Measurements from ENCODE around the gene SHLD2. TPM values are rescaled to one million over a fixed set of nuclear protein-coding genes. Genes with fewer than 3 reads are reported as not detected.
A peak's percentile ranks its signal among the peaks of the same experiment; 100 is the strongest.
"Not testable (repeated sequence)": the region's sequence is repeated elsewhere in the genome, so short reads cannot be mapped to it uniquely, and the experiment has no call there.

The SHLD2 gene
- total and polyA plus RNA-seq, 8 donors, result 24.9 to 34.4 (median 30.9) TPM

- Histone ChIP-seq H3K27ac (no peak overlapping the region), H3K36me3 (peaks cover 0 to 97% of the 10 kb centered on the region in 2 donors), H3K4me1 (no peaks in the 10 kb centered on the region), H3K9me3 (no peaks in the 10 kb centered on the region), H3K4me3 (no peak overlapping the region), H3K27me3 (no peaks in the 10 kb centered on the region)
- intact Hi-C loops (cut with DNase I), result no loop called here
- TF ChIP-seq CTCF (IDR thresholded peaks at IDR 0.05), result no peak
- no peak for DNase-seq
- no peak for ATAC-seq
Observed at GRCh38 chr10:87066178-87066577, 28.8 kb upstream of the SHLD2 start.

GRCh38 chr10:87066865-87067264 is 28.1 kb upstream of the SHLD2 start:
- no peak overlapping the region for H3K27ac ChIP-seq
- no peaks in the 10 kb centered on the region for H3K4me1 ChIP-seq
- peaks cover 0 to 97% of the 10 kb centered on the region in 2 donors for H3K36me3 ChIP-seq
- intact Hi-C loops (cut with DNase I), result no loop called here
- TF ChIP-seq CTCF (IDR thresholded peaks at IDR 0.05), result no peak
- H3K9me3 ChIP-seq, result no peaks in the 10 kb centered on the region
- no peak for ATAC-seq
- no peak overlapping the region for H3K4me3 ChIP-seq
- DNase-seq, result no peak
- H3K27me3 ChIP-seq, result no peaks in the 10 kb centered on the region

- peaks cover 0 to 97% of the 10 kb centered on the region in 2 donors for H3K36me3 ChIP-seq
Observed at GRCh38 chr10:87068281-87068680, 26.7 kb upstream of the SHLD2 start.

GRCh38 chr10:87072449-87072848 is 22.6 kb upstream of the SHLD2 start:
- DNase-seq, result no peak
- intact Hi-C loops (cut with DNase I), result no loop called here
- Histone ChIP-seq H3K9me3 (no peaks in the 10 kb centered on the region), H3K4me3 (no peak overlapping the region), H3K27me3 (no peaks in the 10 kb centered on the region), H3K27ac (no peak overlapping the region), H3K4me1 (no peaks in the 10 kb centered on the region), H3K36me3 (peaks cover 0 to 73% of the 10 kb centered on the region in 2 donors)
- no peak for ATAC-seq
- TF ChIP-seq CTCF (IDR thresholded peaks at IDR 0.05), result no peak

More at GRCh38 chr10:87068281-87068680, 26.7 kb upstream of the SHLD2 start:
- no peak for DNase-seq
- TF ChIP-seq CTCF (IDR thresholded peaks at IDR 0.05), result no peak
- Histone ChIP-seq H3K27ac (no peak overlapping the region), H3K27me3 (no peaks in the 10 kb centered on the region), H3K9me3 (no peaks in the 10 kb centered on the region), H3K4me3 (no peak overlapping the region), H3K4me1 (no peaks in the 10 kb centered on the region)
- intact Hi-C loops (cut with DNase I), result no loop called here
- ATAC-seq, result no peak

- H3K27ac ChIP-seq; H3K4me1 ChIP-seq; intact Hi-C loops (cut with DNase I); H3K4me3 ChIP-seq; H3K27me3 ChIP-seq; ATAC-seq; H3K9me3 ChIP-seq; DNase-seq: not testable (repeated sequence)
- peaks cover 0 to 36% of the 10 kb centered on the region in 2 donors for H3K36me3 ChIP-seq
Observed at GRCh38 chr10:87076421-87076820, 18.6 kb upstream of the SHLD2 start.

- peaks cover 9 to 25% of the 10 kb centered on the region in 2 donors for H3K4me1 ChIP-seq
- DNase-seq (no peak), ATAC-seq (no peak)
- H3K36me3 ChIP-seq, result peaks cover 0 to 7% of the 10 kb centered on the region in 2 donors
- no peaks in the 10 kb centered on the region for H3K9me3 ChIP-seq
- intact Hi-C loops (cut with DNase I), result no loop called here
- TF ChIP-seq CTCF (IDR thresholded peaks at IDR 0.05), result no peak
- no peaks in the 10 kb centered on the region for H3K27me3 ChIP-seq
- H3K4me3 ChIP-seq, result no peak overlapping the region
- H3K27ac ChIP-seq, result no peak overlapping the region
Observed at GRCh38 chr10:87079106-87079836, 15.7 kb upstream of the SHLD2 start.

- intact Hi-C loops (cut with DNase I); DNase-seq; H3K9me3 ChIP-seq; H3K36me3 ChIP-seq; ATAC-seq; H3K4me3 ChIP-seq; H3K27ac ChIP-seq; H3K27me3 ChIP-seq: not testable (repeated sequence)
- H3K4me1 ChIP-seq, result peaks cover 16 to 36% of the 10 kb centered on the region in 2 donors
Observed at GRCh38 chr10:87080621-87081020, 14.4 kb upstream of the SHLD2 start.

GRCh38 chr10:87081574-87081973 is 13.4 kb upstream of the SHLD2 start:
- Histone ChIP-seq H3K27ac (peak overlapping the region; percentile 79 to 81), H3K4me1 (peaks cover 16 to 36% of the 10 kb centered on the region in 2 donors)
- H3K9me3 ChIP-seq; DNase-seq; intact Hi-C loops (cut with DNase I); H3K36me3 ChIP-seq; H3K27me3 ChIP-seq; H3K4me3 ChIP-seq: not testable (repeated sequence)
- peak; percentile 53 for ATAC-seq

Measured in left lung (tissue), 10 donors.